Caco-2 (cell line): Measurements from ENCODE around the gene GCNA. TPM values are rescaled to one million over a fixed set of nuclear protein-coding genes. Genes with fewer than 3 reads are reported as not detected.
"Not testable (repeated sequence)": the region's sequence is repeated elsewhere in the genome, so short reads cannot be mapped to it uniquely, and the experiment has no call there.

Experiments used
- BruUV-seq: library from RNA; stranded (reverse); fragments of 400-500 nt; replicated peaks from 2 replicates; lab custom pipeline; 2021; lab: Mats Ljungman, UMichigan
- CTCF ChIA-PET: fragments of 300-600 bp; sonication (Branson Sonifier 250); formaldehyde crosslinking; loops from one replicate; lab custom pipeline; 2022; ENCODE audit warnings: antibody characterized with exemption; lab: Charles Lee
- POLR2A ChIA-PET: fragments of 300-600 bp; sonication (Branson Sonifier 250); formaldehyde crosslinking; loops from one replicate; lab custom pipeline; 2022; ENCODE audit warnings: antibody characterized with exemption; lab: Charles Lee
- DNase-seq, 2 experiments: peaks; one replicate each; pipeline versions ENCODE4 v3.0.0 to v3.0.0-alpha.2; 2020 to 2022
- H3K27me3 ChIP-seq: replicated peaks from 2 replicates; pipeline ENCODE4 v1.6.0; 2011; ENCODE audit warnings: low read length; ENCODE audit not compliant: control insufficient read depth, insufficient read depth
- H3K36me3 ChIP-seq: 2 replicates; pipeline ENCODE4 v1.5.1; 2011; ENCODE audit warnings: low read length; ENCODE audit not compliant: control insufficient read depth, insufficient read depth
- H3K4me1 ChIP-seq: fragments of 250-450 bp; sonication (Bioruptor Pico); 2 replicates; pipeline ENCODE4 v1.5.1; 2020; ENCODE audit warnings: mild to moderate bottlenecking
- H3K4me3 ChIP-seq: 2 replicates; pipeline ENCODE4 v1.5.1; 2011; ENCODE audit warnings: low read depth, mild to moderate bottlenecking, control low read depth, low read length
- H3K9me3 ChIP-seq: fragments of 250-450 bp; sonication (Bioruptor Pico); 2 replicates; pipeline ENCODE4 v1.5.1; 2020; ENCODE audit warnings: mild to moderate bottlenecking, moderate library complexity
- H3K27ac Mint-ChIP-seq: one replicate; pipeline ENCODE4 v1.8.0; 2022; ENCODE audit warnings: mixed read lengths; ENCODE audit not compliant: unreplicated experiment
- H3K27me3 Mint-ChIP-seq: one replicate; pipeline ENCODE4 v1.8.0; 2022; ENCODE audit warnings: mixed read lengths; ENCODE audit not compliant: insufficient read depth, unreplicated experiment
- H3K36me3 Mint-ChIP-seq: one replicate; pipeline ENCODE4 v1.8.0; 2022; ENCODE audit warnings: mild to moderate bottlenecking, mixed read lengths; ENCODE audit not compliant: insufficient read depth, unreplicated experiment
- H3K4me1 Mint-ChIP-seq: one replicate; pipeline ENCODE4 v1.8.0; 2022; ENCODE audit warnings: low read depth, mixed read lengths; ENCODE audit not compliant: unreplicated experiment
- H3K4me3 Mint-ChIP-seq: one replicate; pipeline ENCODE4 v1.8.0; 2022; ENCODE audit warnings: mild to moderate bottlenecking, moderate library complexity, mixed read lengths; ENCODE audit not compliant: unreplicated experiment
- H3K9me3 Mint-ChIP-seq: one replicate; pipeline ENCODE4 v1.8.0; 2022; ENCODE audit warnings: mixed read lengths; ENCODE audit not compliant: unreplicated experiment
- CTCF ChIP-seq, 2 experiments: fragments of 200-600 bp in 1 of 2; IDR thresholded peaks; 1 replicate in 1 of 2; 2 replicates in 1 of 2; pipeline versions ENCODE4 v1.5.1 to v1.8.0; 2011 to 2022; ENCODE audit warnings: antibody characterized with exemption in 1 of 2, control low read depth in 1 of 2, inconsistent platforms in 1 of 2, low read depth in 1 of 2, low read length in 1 of 2, mild to moderate bottlenecking in 1 of 2, moderate library complexity in 1 of 2; ENCODE audit not compliant: insufficient read depth in 1 of 2, severe bottlenecking in 1 of 2, unreplicated experiment in 1 of 2
- intact Hi-C: fragments of 100-400 bp; cut with micrococcal nuclease; formaldehyde crosslinking; loops from one replicate; pipeline ENCODE4 v1.10.0; 2022; ENCODE audit not compliant: unreplicated experiment
- total RNA-seq: library from RNA; stranded (reverse); gene quantifications from 2 replicates; pipeline ENCODE4 v1.2.3, GENCODE V29; 2022

The GCNA gene
- total RNA-seq, 1 experiment from 2014 or later: 2.8 TPM

GRCh38 chrX:71563921-71564320 lies 14.3 kb upstream of the GCNA start:
- H3K9me3 Mint-ChIP-seq: no peaks in the 10 kb centered on the region
- no TSS peak for BruUV-seq
- H3K4me1 ChIP-seq: no peaks in the 10 kb centered on the region
- H3K4me3 Mint-ChIP-seq: no peak overlapping the region
- intact Hi-C loops: no loop called here
- no peaks in the 10 kb centered on the region for H3K27me3 Mint-ChIP-seq
- ChIA-PET POLR2A (interaction anchor here (0.6 kb wide), 1 partner anchor 29 kb away, joined by 8 read pairs; no protein-coding TSS in a partner anchor), CTCF (interaction anchor here (0.9 kb wide), 1 partner anchor 198 kb away, joined by 4 read pairs; the partner anchor contains the start of gene TAF1)
- no peaks in the 10 kb centered on the region for H3K4me1 Mint-ChIP-seq
- no peak overlapping the region for H3K4me3 ChIP-seq
- peaks cover 90% of the 10 kb centered on the region for H3K36me3 Mint-ChIP-seq
- H3K36me3 ChIP-seq: no peaks in the 10 kb centered on the region
- no peak for DNase-seq
- no peak overlapping the region for H3K27ac Mint-ChIP-seq
- no peaks in the 10 kb centered on the region for H3K9me3 ChIP-seq
- H3K27me3 ChIP-seq: no peaks in the 10 kb centered on the region
- no peak for TF ChIP-seq CTCF (IDR thresholded peaks at IDR 0.05; ENCODE audit: insufficient read depth in 1 of 2, low read depth in 1 of 2, low read length in 1 of 2, severe bottlenecking in 1 of 2, unreplicated experiment in 1 of 2)

GRCh38 chrX:71565474-71566041 lies 12.7 kb upstream of the GCNA start:
- Histone ChIP-seq H3K27me3 (no peaks in the 10 kb centered on the region), H3K36me3 (no peaks in the 10 kb centered on the region), H3K4me1 (no peaks in the 10 kb centered on the region), H3K9me3 (no peaks in the 10 kb centered on the region), H3K4me3 (no peak overlapping the region)
- ChIA-PET CTCF (no interaction called here), POLR2A (no interaction called here)
- Mint-ChIP-seq H3K4me3 (no peak overlapping the region), H3K4me1 (no peaks in the 10 kb centered on the region), H3K36me3 (peaks cover 93% of the 10 kb centered on the region), H3K27ac (no peak overlapping the region), H3K27me3 (no peaks in the 10 kb centered on the region), H3K9me3 (no peaks in the 10 kb centered on the region)
- no TSS peak for BruUV-seq
- DNase-seq: no peak
- intact Hi-C loops: no loop called here
- TF ChIP-seq CTCF (IDR thresholded peaks at IDR 0.05; ENCODE audit: insufficient read depth in 1 of 2, low read depth in 1 of 2, low read length in 1 of 2, severe bottlenecking in 1 of 2, unreplicated experiment in 1 of 2): no peak

GRCh38 chrX:71571390-71571789 lies 6.8 kb upstream of the GCNA start:
- POLR2A ChIA-PET, CTCF ChIA-PET, H3K4me3 ChIP-seq, H3K4me1 Mint-ChIP-seq, H3K9me3 Mint-ChIP-seq, BruUV-seq, H3K27me3 Mint-ChIP-seq, H3K36me3 ChIP-seq, H3K4me1 ChIP-seq, H3K27me3 ChIP-seq, H3K9me3 ChIP-seq, H3K4me3 Mint-ChIP-seq, DNase-seq, H3K27ac Mint-ChIP-seq: not testable (repeated sequence)
- intact Hi-C loops: loop anchor here (5.0 kb wide), 1 partner anchor 81 kb away; no protein-coding TSS in a partner anchor
- peaks cover 86% of the 10 kb centered on the region for H3K36me3 Mint-ChIP-seq
